ENCODE measurements around the gene EYA2. TPM values are rescaled to one million over a fixed set of nuclear protein-coding genes. Genes with fewer than 3 reads are reported as not detected.

Gene EYA2
- total and polyA plus RNA-seq, 8 donors: 0.51 to 3.2 (median 1.4) TPM

DNA sequence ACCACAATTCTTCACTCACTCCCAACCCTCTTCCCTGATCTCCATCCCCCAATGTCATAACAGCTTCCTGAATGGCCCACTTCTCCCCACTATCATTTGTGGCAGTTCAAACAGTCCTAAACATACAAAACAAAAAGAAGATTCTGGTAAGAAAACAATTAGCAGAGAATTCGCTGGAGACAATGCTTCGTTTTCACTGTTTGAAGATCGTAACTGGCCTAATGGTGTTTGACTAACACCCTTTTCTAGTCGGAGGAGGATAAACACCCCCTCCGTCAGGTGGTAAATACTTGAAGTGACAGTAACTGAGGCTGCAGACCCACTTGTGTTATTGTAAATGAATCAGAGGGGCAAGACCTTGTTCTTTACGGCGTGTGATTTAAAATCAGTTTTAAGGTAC is 3.8 kb downstream of the EYA2 start:
- H3K4me1 ChIP-seq: no peaks in the 10 kb centered on the region
- FAIRE-seq (no peak), ATAC-seq (no peak), DNase-seq (no peak)
- 67 to 72% methylated on average over 7 of the region's 7 CpGs for WGBS, 2 donors
- peaks cover 0 to 6% (median 0%) of the 10 kb centered on the region in 4 donors for H3K27me3 ChIP-seq
- no peak overlapping the region for H3K4me3 ChIP-seq
- no peaks in the 10 kb centered on the region for H3K36me3 ChIP-seq
- H3K9me3 ChIP-seq: no peaks in the 10 kb centered on the region
- no peak for TF ChIP-seq CTCF (IDR thresholded peaks at IDR 0.05)
- intact Hi-C loops (cut with DNase I): no loop called here
- no peak overlapping the region for H3K27ac ChIP-seq

GRCh38 chr20:46899621-46900020 is 5.0 kb downstream of the EYA2 start:
- 63 to 77% methylated on average over 11 of the region's 11 CpGs for WGBS, 2 donors
- Histone ChIP-seq H3K27ac (no peak overlapping the region), H3K4me3 (no peak overlapping the region), H3K9me3 (no peaks in the 10 kb centered on the region), H3K27me3 (peaks cover 0 to 6% (median 0%) of the 10 kb centered on the region in 4 donors), H3K36me3 (no peaks in the 10 kb centered on the region), H3K4me1 (no peaks in the 10 kb centered on the region)
- TF ChIP-seq CTCF (IDR thresholded peaks at IDR 0.05): no peak
- no peak for ATAC-seq
- no peak for DNase-seq
- intact Hi-C loops (cut with DNase I): no loop called here
- no peak for FAIRE-seq

GRCh38 chr20:46900086-46900485 is 5.4 kb downstream of the EYA2 start:
- H3K36me3 ChIP-seq: no peaks in the 10 kb centered on the region
- H3K9me3 ChIP-seq: no peaks in the 10 kb centered on the region
- H3K27me3 ChIP-seq: peaks cover 0 to 6% (median 0%) of the 10 kb centered on the region in 4 donors
- H3K4me1 ChIP-seq: no peaks in the 10 kb centered on the region
- no peak overlapping the region for H3K4me3 ChIP-seq
- TF ChIP-seq CTCF (IDR thresholded peaks at IDR 0.05): no peak
- FAIRE-seq: no peak
- intact Hi-C loops (cut with DNase I): no loop called here
- no peak overlapping the region for H3K27ac ChIP-seq
- peak in 2 of 4 donors; percentile 17 to 51 for ATAC-seq
- DNase-seq: no peak
- WGBS, 2 donors: 59 to 79% methylated on average over 6 of the region's 6 CpGs

- Histone ChIP-seq H3K9me3 (no peaks in the 10 kb centered on the region), H3K36me3 (no peaks in the 10 kb centered on the region), H3K4me1 (no peaks in the 10 kb centered on the region), H3K4me3 (no peak overlapping the region), H3K27ac (no peak overlapping the region), H3K27me3 (peaks cover 0 to 6% (median 0%) of the 10 kb centered on the region in 4 donors)
- intact Hi-C loops (cut with DNase I): no loop called here
- 68 to 71% methylated on average over 11 of the region's 11 CpGs for WGBS, 2 donors
- no peak for TF ChIP-seq CTCF (IDR thresholded peaks at IDR 0.05)
- DNase-seq (no peak), ATAC-seq (no peak), FAIRE-seq (no peak)
Measured at GRCh38 chr20:46900826-46901225, 6.2 kb downstream of the EYA2 start.

GRCh38 chr20:46901638-46902037 is 7.0 kb downstream of the EYA2 start:
- no peak for TF ChIP-seq CTCF (IDR thresholded peaks at IDR 0.05)
- ATAC-seq (peak in 1 of 4 donors; percentile 44), FAIRE-seq (no peak), DNase-seq (no peak)
- intact Hi-C loops (cut with DNase I): no loop called here
- no peaks in the 10 kb centered on the region for H3K36me3 ChIP-seq
- H3K9me3 ChIP-seq: no peaks in the 10 kb centered on the region
- WGBS, 2 donors: 63 to 76% methylated on average over 13 of the region's 13 CpGs
- no peak overlapping the region for H3K4me3 ChIP-seq
- no peaks in the 10 kb centered on the region for H3K4me1 ChIP-seq
- no peak overlapping the region for H3K27ac ChIP-seq
- H3K27me3 ChIP-seq: no peaks in the 10 kb centered on the region

Measured in pancreas (tissue), 10 donors.